Loucy (cell line): ENCODE results near the gene CDH12.

Source experiments
- CTCF ChIP-seq: fragments of 200-600 bp; sonication (generic); conservative IDR thresholded peaks from 2 replicates; pipeline ENCODE4 v1.5.1; 2014; ENCODE audit warnings: mild to moderate bottlenecking, antibody characterized with exemption, low read length
- EZH2phosphoT487 ChIP-seq: fragments of 200-600 bp; IDR thresholded peaks from 2 replicates; pipeline ENCODE4 v1.6.1; 2018; ENCODE audit warnings: antibody characterized with exemption, mild to moderate bottlenecking, moderate library complexity, borderline replicate concordance

GRCh38 chr5:22764736-22765135 is 88.4 kb downstream of the CDH12 start:
- no peak for TF ChIP-seq CTCF
- no peak for TF ChIP-seq EZH2phosphoT487
